Measurements from ENCODE around the gene FCN1.

DNA sequence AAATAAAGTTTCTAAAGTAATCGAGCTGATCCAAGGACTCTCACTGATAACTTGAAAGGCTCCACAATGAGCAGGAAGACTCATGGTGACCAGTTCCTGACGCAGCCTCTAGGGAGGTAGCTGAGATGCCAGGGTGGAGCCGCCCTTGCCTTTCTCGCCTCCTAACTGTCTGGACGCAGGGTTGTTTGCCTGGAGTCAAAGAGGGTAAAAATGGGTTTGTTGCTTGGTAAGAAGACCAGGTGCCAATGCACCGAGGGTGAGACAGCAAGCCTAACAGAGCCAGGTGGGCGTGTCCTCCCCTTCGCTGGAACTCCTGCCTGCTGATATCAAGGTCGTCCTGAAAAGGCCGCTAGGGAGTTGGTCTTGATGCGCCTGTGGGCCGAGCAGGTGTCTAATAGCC, 48.6 kb upstream of the FCN1 start:
- TF ChIP-seq, protein P1, sequence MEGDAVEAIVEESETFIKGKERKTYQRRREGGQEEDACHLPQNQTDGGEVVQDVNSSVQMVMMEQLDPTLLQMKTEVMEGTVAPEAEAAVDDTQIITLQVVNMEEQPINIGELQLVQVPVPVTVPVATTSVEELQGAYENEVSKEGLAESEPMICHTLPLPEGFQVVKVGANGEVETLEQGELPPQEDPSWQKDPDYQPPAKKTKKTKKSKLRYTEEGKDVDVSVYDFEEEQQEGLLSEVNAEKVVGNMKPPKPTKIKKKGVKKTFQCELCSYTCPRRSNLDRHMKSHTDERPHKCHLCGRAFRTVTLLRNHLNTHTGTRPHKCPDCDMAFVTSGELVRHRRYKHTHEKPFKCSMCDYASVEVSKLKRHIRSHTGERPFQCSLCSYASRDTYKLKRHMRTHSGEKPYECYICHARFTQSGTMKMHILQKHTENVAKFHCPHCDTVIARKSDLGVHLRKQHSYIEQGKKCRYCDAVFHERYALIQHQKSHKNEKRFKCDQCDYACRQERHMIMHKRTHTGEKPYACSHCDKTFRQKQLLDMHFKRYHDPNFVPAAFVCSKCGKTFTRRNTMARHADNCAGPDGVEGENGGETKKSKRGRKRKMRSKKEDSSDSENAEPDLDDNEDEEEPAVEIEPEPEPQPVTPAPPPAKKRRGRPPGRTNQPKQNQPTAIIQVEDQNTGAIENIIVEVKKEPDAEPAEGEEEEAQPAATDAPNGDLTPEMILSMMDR (IDR thresholded peaks at IDR 0.05; ENCODE audit: control extremely low read depth in 1 of 3, insufficient read depth in 1 of 3, low read depth in 1 of 3, low read length in 3 of 3): no peak
- TF ChIP-seq POLR2A (IDR thresholded peaks at IDR 0.05; ENCODE audit: control extremely low read depth in 1 of 2, low read depth in 2 of 2, low read length in 2 of 2) (no peak), EZH2 (IDR thresholded peaks at IDR 0.05; ENCODE audit: low read depth, low read length, severe bottlenecking) (no peak), EP300 (IDR thresholded peaks at IDR 0.05; ENCODE audit: borderline replicate concordance in 1 of 2, low read depth in 2 of 2, low read length in 2 of 2) (no peak), POLR2AphosphoS5 (IDR thresholded peaks at IDR 0.05; ENCODE audit: low read depth, low read length) (no peak), JUN (IDR thresholded peaks at IDR 0.05; ENCODE audit: low read depth, low read length) (no peak), RAD21 (IDR thresholded peaks at IDR 0.05 in 1 of 2, conservative IDR thresholded peaks at IDR 0.05 in 1 of 2; ENCODE audit: low read depth in 2 of 2, low read length in 2 of 2) (no peak), CREB1 (IDR thresholded peaks at IDR 0.05) (no peak), HDAC2 (IDR thresholded peaks at IDR 0.05; ENCODE audit: borderline replicate concordance in 1 of 2, low read depth in 2 of 2, low read length in 2 of 2) (no peak), NANOG (IDR thresholded peaks at IDR 0.05; ENCODE audit: insufficient read depth, low read depth, low read length, poor library complexity, severe bottlenecking) (no peak), PHF8 (conservative IDR thresholded peaks at IDR 0.05; ENCODE audit: low read depth, low read length) (no peak)
- TF ChIP-seq, protein P2, sequence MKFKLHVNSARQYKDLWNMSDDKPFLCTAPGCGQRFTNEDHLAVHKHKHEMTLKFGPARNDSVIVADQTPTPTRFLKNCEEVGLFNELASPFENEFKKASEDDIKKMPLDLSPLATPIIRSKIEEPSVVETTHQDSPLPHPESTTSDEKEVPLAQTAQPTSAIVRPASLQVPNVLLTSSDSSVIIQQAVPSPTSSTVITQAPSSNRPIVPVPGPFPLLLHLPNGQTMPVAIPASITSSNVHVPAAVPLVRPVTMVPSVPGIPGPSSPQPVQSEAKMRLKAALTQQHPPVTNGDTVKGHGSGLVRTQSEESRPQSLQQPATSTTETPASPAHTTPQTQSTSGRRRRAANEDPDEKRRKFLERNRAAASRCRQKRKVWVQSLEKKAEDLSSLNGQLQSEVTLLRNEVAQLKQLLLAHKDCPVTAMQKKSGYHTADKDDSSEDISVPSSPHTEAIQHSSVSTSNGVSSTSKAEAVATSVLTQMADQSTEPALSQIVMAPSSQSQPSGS (IDR thresholded peaks at IDR 0.05; ENCODE audit: low read length): no peak
- TF ChIP-seq, protein P3, sequence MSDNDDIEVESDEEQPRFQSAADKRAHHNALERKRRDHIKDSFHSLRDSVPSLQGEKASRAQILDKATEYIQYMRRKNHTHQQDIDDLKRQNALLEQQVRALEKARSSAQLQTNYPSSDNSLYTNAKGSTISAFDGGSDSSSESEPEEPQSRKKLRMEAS (IDR thresholded peaks at IDR 0.05): no peak

All from H1 (cell line).